ENCODE data around the gene PCTP. TPM values are rescaled to one million over a fixed set of nuclear protein-coding genes. Genes with fewer than 3 reads are reported as not detected.
A peak's percentile ranks its signal among the peaks of the same experiment; 100 is the strongest.

Gene PCTP
- total and polyA plus RNA-seq, 9 of the 15 experiments (the other 6 are each of a cell fraction or from before 2014, with no cell fraction given) = 10.9 to 62.3 (median 41.2) TPM

DNA sequence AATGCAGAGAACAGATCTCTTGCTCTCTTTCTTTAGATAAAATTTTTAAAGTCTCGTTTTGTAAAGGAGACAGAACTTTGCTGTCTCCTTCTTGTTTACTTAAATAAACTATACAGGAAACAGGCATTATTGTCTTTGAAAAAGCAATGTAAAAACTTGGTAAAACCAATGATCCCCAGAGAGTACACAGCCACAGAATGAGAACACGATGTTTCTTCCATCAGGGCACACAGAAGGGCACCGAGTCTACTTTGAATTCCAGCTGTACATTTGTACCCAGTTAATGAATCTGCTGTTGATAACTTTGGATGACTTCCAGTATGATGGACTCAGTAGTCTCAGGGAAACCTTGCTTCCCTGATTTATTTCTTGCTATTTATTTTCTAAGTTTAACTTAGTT, 20.0 kb upstream of the PCTP start:
- no peaks in the 10 kb centered on the region for H4K20me1 ChIP-seq (replicated peaks; ENCODE audit: control insufficient read depth, insufficient read depth, low read length)
- H3K4me3 ChIP-seq = no peak overlapping the region
- no peak overlapping the region for H3K9ac ChIP-seq (ENCODE audit: insufficient read depth in 1 of 2, low read depth in 2 of 2, low read length in 2 of 2)
- no peaks in the 10 kb centered on the region for H3K27me3 ChIP-seq (ENCODE audit: control insufficient read depth in 2 of 2, insufficient read depth in 2 of 2, low read length in 2 of 2)
- FAIRE-seq (no peak), ATAC-seq (no peak), DNase-seq (ENCODE audit: extremely low read depth in 1 of 4, low spot score in 3 of 4) (no peak)
- H3K27ac ChIP-seq (ENCODE audit: extremely low read depth, low read depth, low read length) = no peak overlapping the region
- no peak overlapping the region for H3K4me2 ChIP-seq (ENCODE audit: insufficient read depth, low read length)
- intact Hi-C loops (cut with micrococcal nuclease) (loop anchor here (5.0 to 10.0 kb wide), 3 partner anchors 41 to 276 kb away; no protein-coding TSS in a partner anchor), in situ Hi-C loops (cut with MboI) (no loop called here)
- no peaks in the 10 kb centered on the region for H3K9me3 ChIP-seq (replicated peaks; ENCODE audit: control insufficient read depth, insufficient read depth, low read depth, low read length)
- WGBS (ENCODE audit: insufficient coverage, low coverage, missing lambda C conversion rate) = 13% methylated on average over 3 of the region's 3 CpGs
- no peaks in the 10 kb centered on the region for H3K36me3 ChIP-seq (ENCODE audit: control insufficient read depth, insufficient read depth, low read length)
- POLR2A ChIA-PET = interaction anchor here (1.1 to 1.3 kb wide), 4 partner anchors 8 to 86 kb away, joined by 3 to 4 read pairs (median 3); no protein-coding TSS in a partner anchor
- CTCF ChIA-PET (ENCODE audit: low intra/inter-chr PET ratio) = no interaction called here
- H2AFZ ChIP-seq (ENCODE audit: low read depth, low read length) = peak overlapping the region; percentile 99
- BruUV-seq (replicated peaks) = no TSS peak
- H3K9me1 ChIP-seq (ENCODE audit: control insufficient read depth, insufficient read depth, low read length) = peaks cover 3% of the 10 kb centered on the region
- peaks cover 4 to 41% of the 10 kb centered on the region in 2 experiments; a peak in 4 of 5 replicates for H3K4me1 ChIP-seq (replicated peaks in 1 of 2; ENCODE audit: control insufficient read depth in 2 of 2, insufficient read depth in 2 of 2, low read length in 2 of 2)
- TF ChIP-seq SOX6 (IDR thresholded peaks at IDR 0.05) = peak; percentile 45; the same call in 1 of the 2 replicates
- TF ChIP-seq ZNF277 (CRISPR knock-in tag; IDR thresholded peaks at IDR 0.05; ENCODE audit: borderline replicate concordance) = no peak
- TF ChIP-seq SIN3B (IDR thresholded peaks at IDR 0.05; ENCODE audit: low read depth) = no peak
- H3K79me2 ChIP-seq (ENCODE audit: control insufficient read depth, insufficient read depth, low read length) = no peaks in the 10 kb centered on the region
